Liver (tissue), 9 donors: ENCODE data around the gene TMEM101. TPM values are rescaled to one million over a fixed set of nuclear protein-coding genes. Genes with fewer than 3 reads are reported as not detected.
A peak's percentile ranks its signal among the peaks of the same experiment; 100 is the strongest.

ENCODE experiments used
- DNase-seq: peaks from one replicate; pipeline ENCODE4 v3.0.0-alpha.2; 2017; ENCODE audit warnings: low spot score
- H3K27ac ChIP-seq, 2 donors: one replicate each; pipeline ENCODE4 v1.7.0; 2013; ENCODE audit warnings: inconsistent platforms in 2 of 2, low read length in 2 of 2, control low read depth in 1 of 2, low read depth in 1 of 2, mild to moderate bottlenecking in 1 of 2
- H3K27me3 ChIP-seq, 4 donors: one replicate each; pipeline versions ENCODE4 v1.6.1 to v1.7.0; 2013; ENCODE audit warnings: low read length in 3 of 4, inconsistent platforms in 1 of 4, mild to moderate bottlenecking in 1 of 4, moderate library complexity in 1 of 4; ENCODE audit not compliant: control insufficient read depth in 4 of 4, insufficient read depth in 4 of 4
- H3K36me3 ChIP-seq, 4 donors: one replicate each; pipeline versions ENCODE4 v1.6.1 to v1.7.0; 2013; ENCODE audit warnings: low read length in 3 of 4, mild to moderate bottlenecking in 3 of 4, low read depth in 1 of 4, moderate library complexity in 1 of 4; ENCODE audit not compliant: control insufficient read depth in 4 of 4, insufficient read depth in 3 of 4
- H3K4me1 ChIP-seq, 4 donors: one replicate each; pipeline versions ENCODE4 v1.6.1 to v1.7.0; 2013; ENCODE audit warnings: low read length in 3 of 4, mild to moderate bottlenecking in 3 of 4, moderate library complexity in 1 of 4; ENCODE audit not compliant: control insufficient read depth in 4 of 4, insufficient read depth in 4 of 4
- H3K4me3 ChIP-seq, 3 donors: one replicate each; pipeline versions ENCODE4 v1.6.1 to v1.7.0; 2013; ENCODE audit warnings: low read length in 3 of 3, control low read depth in 1 of 3, low read depth in 1 of 3, mild to moderate bottlenecking in 1 of 3
- H3K9ac ChIP-seq, 2 donors: one replicate each; pipeline ENCODE4 v1.7.0; 2013; ENCODE audit warnings: low read length in 2 of 2, mild to moderate bottlenecking in 2 of 2, moderate library complexity in 2 of 2, control low read depth in 1 of 2, low read depth in 1 of 2
- H3K9me3 ChIP-seq, 4 donors: one replicate each; pipeline versions ENCODE4 v1.6.1 to v1.7.0; 2013; ENCODE audit warnings: low read length in 3 of 4; ENCODE audit not compliant: control insufficient read depth in 4 of 4
- EGR1 ChIP-seq, 2 donors: IDR thresholded peaks; 2 replicates each; pipeline ENCODE4 v1.6.1; 2016 to 2018; ENCODE audit warnings: antibody characterized with exemption in 2 of 2, low read depth in 2 of 2
- FOXA2 ChIP-seq: IDR thresholded peaks from 2 replicates; pipeline ENCODE4 v1.6.1; 2016; ENCODE audit warnings: antibody characterized with exemption
- GABPA ChIP-seq, 2 donors: IDR thresholded peaks in 1 of 2; conservative IDR thresholded peaks in 1 of 2; 2 replicates each; pipeline ENCODE4 v1.6.1; 2016; ENCODE audit warnings: antibody characterized with exemption in 2 of 2, mild to moderate bottlenecking in 1 of 2, moderate library complexity in 1 of 2
- HNF4A ChIP-seq, 2 donors: conservative IDR thresholded peaks; 2 replicates each; pipeline ENCODE4 v1.6.1; 2016; ENCODE audit warnings: antibody characterized with exemption in 2 of 2, mild to moderate bottlenecking in 2 of 2
- HNF4G ChIP-seq: IDR thresholded peaks from 2 replicates; pipeline ENCODE4 v1.6.1; 2016; ENCODE audit warnings: antibody characterized with exemption
- MAX ChIP-seq: IDR thresholded peaks from 2 replicates; pipeline ENCODE4 v1.6.1; 2016; ENCODE audit warnings: antibody characterized with exemption
- NR2F2 ChIP-seq: IDR thresholded peaks from 2 replicates; pipeline ENCODE4 v1.6.1; 2016; ENCODE audit warnings: antibody characterized with exemption
- RXRA ChIP-seq, 2 donors: IDR thresholded peaks; 2 replicates each; pipeline ENCODE4 v1.6.1; 2017 to 2018; ENCODE audit warnings: antibody characterized with exemption in 2 of 2, mild to moderate bottlenecking in 1 of 2
- SP1 ChIP-seq: IDR thresholded peaks from 2 replicates; pipeline ENCODE4 v1.6.1; 2018; ENCODE audit warnings: antibody characterized with exemption, mild to moderate bottlenecking
- TAF1 ChIP-seq: conservative IDR thresholded peaks from 2 replicates; pipeline ENCODE4 v1.6.1; 2016; ENCODE audit warnings: antibody characterized with exemption, mild to moderate bottlenecking
- YY1 ChIP-seq: IDR thresholded peaks from 2 replicates; pipeline ENCODE4 v1.6.1; 2016; ENCODE audit warnings: antibody characterized with exemption, mild to moderate bottlenecking
- ZBTB33 ChIP-seq: IDR thresholded peaks from 2 replicates; pipeline ENCODE4 v1.6.1; 2016; ENCODE audit warnings: antibody characterized with exemption
- WGBS: extraction: QIAGEN DNeasy Blood & Tissue Kit; methylation state at CpG from one replicate; pipeline ENCODE4 v1.1.7; 2013; 5-methylcytosine and 5-hydroxymethylcytosine counted together
- polyA plus RNA-seq, 2 donors: library from polyadenylated mRNA; stranded (reverse) in 1 of 2; unstranded in 1 of 2; fragments of 200-250 nt in 1 of 2; fragments of >200 nt in 1 of 2; fragmentation: Nextera tagmentation in 1 of 2; extraction: Ambion mirVana in 1 of 2; gene quantifications; one replicate each; pipeline versions ENCODE4 v1.2.1 to v1.2.3, GENCODE V29; 2013 to 2015
- total RNA-seq, 2 donors: library from RNA; depleted of rRNA; stranded (reverse); fragments of >200 nt; gene quantifications; one replicate each; pipeline ENCODE4 v1.2.3, GENCODE V29; 2014
- TF ChIP-seq, protein P1 (sequence below): IDR thresholded peaks from 2 replicates; pipeline ENCODE4 v1.6.1; 2016; ENCODE audit warnings: antibody characterized with exemption
- TF ChIP-seq, protein P2 (sequence below): fragments of 150-350 bp; IDR thresholded peaks from 2 replicates; pipeline ENCODE4 v1.5.1; 2017; ENCODE audit warnings: improper control_type of control experiment, low read depth, low read length; ENCODE audit not compliant: missing input control
- donor health status: healthy.
- donor health status: healthy.
- donor health status: healthy.
- donor health status: healthy.
- donor health status: healthy.

The TMEM101 gene
- total and polyA plus RNA-seq, 4 donors = 12.0 to 25.7 (median 21.4) TPM

- TF ChIP-seq ZBTB33 = no peak
- no peak for TF ChIP-seq FOXA2
- peak in 1 of 2 donors; percentile 16 for TF ChIP-seq GABPA (IDR thresholded peaks at IDR 0.05 in 1 of 2, conservative IDR thresholded peaks at IDR 0.05 in 1 of 2)
- no peak for TF ChIP-seq EGR1 (IDR thresholded peaks at IDR 0.05; ENCODE audit: low read depth in 2 of 2)
- TF ChIP-seq SP1 = peak; percentile 67
- TF ChIP-seq RXRA (IDR thresholded peaks at IDR 0.05) = peak; percentile 72 to 82
- TF ChIP-seq, protein P1, sequence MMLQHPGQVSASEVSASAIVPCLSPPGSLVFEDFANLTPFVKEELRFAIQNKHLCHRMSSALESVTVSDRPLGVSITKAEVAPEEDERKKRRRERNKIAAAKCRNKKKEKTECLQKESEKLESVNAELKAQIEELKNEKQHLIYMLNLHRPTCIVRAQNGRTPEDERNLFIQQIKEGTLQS = peak; percentile 31
- peak; percentile 47 for TF ChIP-seq TAF1
- TF ChIP-seq NR2F2 = no peak
Observed at GRCh38 chr17:44004077-44004760, 10.5 kb downstream of the TMEM101 start, which contains the start of gene NAGS (continued).

DNA sequence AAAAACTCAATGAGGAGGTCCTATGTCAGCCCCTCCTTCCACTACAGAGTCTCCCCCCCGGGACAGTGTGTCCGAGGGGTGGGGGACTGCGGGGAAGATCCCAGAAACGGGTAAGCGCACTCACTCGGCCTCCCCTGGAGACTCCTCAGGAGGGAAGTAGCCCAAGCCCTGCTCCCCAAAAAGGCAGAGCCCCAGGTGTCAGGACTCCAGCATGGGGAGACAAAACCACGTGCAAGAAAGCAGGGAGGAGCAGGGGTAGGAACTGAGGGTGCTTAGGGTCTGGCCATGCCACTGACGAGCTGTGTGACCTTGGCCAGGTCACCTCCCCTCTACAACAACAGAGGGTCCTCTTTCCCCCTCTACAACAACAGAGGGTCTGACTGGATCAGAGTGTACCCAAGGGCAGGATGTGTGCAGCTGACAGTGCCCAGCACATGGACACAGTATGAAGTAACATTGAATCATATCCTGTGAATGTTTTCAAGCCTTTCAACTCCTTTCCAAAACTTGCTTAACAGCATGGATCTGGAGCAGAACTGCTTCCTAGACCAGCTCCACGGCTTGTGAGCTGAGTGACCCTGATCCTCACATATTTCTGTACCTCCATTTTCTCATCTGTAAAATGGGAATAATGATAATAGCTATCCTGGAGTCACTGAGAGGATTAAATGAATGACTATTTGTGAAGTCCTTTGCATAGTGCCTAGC is 12.5 kb downstream of the TMEM101 start:
- H3K4me1 ChIP-seq = peaks cover 23 to 69% (median 41%) of the 10 kb centered on the region in 4 donors
- H3K27ac ChIP-seq = peak overlapping the region; percentile 94 to 98
- H3K4me3 ChIP-seq = no peak overlapping the region
- H3K9ac ChIP-seq = peak overlapping the region; percentile 50
- peaks cover 0 to 3% (median 1%) of the 10 kb centered on the region in 4 donors for H3K36me3 ChIP-seq
- WGBS = 45% methylated on average over 9 of the region's 9 CpGs
- no peaks in the 10 kb centered on the region for H3K9me3 ChIP-seq
- no peak for DNase-seq
- TF ChIP-seq GABPA (IDR thresholded peaks at IDR 0.05 in 1 of 2, conservative IDR thresholded peaks at IDR 0.05 in 1 of 2) = peak; percentile 57 to 77
- TF ChIP-seq SP1 = peak; percentile 73
- no peak for TF ChIP-seq HNF4G
- peak; percentile 54 for TF ChIP-seq MAX
- TF ChIP-seq HNF4A (conservative IDR thresholded peaks at IDR 0.05) = peak; percentile 47 to 63
- TF ChIP-seq, protein P2, sequence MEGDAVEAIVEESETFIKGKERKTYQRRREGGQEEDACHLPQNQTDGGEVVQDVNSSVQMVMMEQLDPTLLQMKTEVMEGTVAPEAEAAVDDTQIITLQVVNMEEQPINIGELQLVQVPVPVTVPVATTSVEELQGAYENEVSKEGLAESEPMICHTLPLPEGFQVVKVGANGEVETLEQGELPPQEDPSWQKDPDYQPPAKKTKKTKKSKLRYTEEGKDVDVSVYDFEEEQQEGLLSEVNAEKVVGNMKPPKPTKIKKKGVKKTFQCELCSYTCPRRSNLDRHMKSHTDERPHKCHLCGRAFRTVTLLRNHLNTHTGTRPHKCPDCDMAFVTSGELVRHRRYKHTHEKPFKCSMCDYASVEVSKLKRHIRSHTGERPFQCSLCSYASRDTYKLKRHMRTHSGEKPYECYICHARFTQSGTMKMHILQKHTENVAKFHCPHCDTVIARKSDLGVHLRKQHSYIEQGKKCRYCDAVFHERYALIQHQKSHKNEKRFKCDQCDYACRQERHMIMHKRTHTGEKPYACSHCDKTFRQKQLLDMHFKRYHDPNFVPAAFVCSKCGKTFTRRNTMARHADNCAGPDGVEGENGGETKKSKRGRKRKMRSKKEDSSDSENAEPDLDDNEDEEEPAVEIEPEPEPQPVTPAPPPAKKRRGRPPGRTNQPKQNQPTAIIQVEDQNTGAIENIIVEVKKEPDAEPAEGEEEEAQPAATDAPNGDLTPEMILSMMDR = no peak
- TF ChIP-seq, protein P1 = peak; percentile 59
- TF ChIP-seq YY1 = peak; percentile 12
- peak; percentile 65 to 68 for TF ChIP-seq RXRA (IDR thresholded peaks at IDR 0.05)
- no peaks in the 10 kb centered on the region for H3K27me3 ChIP-seq
